NCI-H345 (cell line): ENCODE data around the gene ZNF226.
"Not testable (repeated sequence)": the region's sequence is repeated elsewhere in the genome, so short reads cannot be mapped to it uniquely, and the experiment has no call there.

Source experiments
- DNase-seq: peaks from one replicate; lab custom pipeline; 2025; lab: John Stamatoyannopoulos, UW

Gene ZNF226

GRCh38 chr19:44164673-44165512 is at the start of gene ZNF226:
ZNF226 (plus strand) TSS chr19:44165100; CDS start chr19:44170081, 4,981 bp downstream.
- DNase-seq: peak; percentile 93

- DNase-seq: not testable (repeated sequence)
These were observed 43.7 kb upstream of the ZNF226 start for GRCh38 chr19:44121162-44121561.

GRCh38 chr19:44131955-44132354 is 32.9 kb upstream of the ZNF226 start:
- no peak for DNase-seq

- DNase-seq: peak; percentile 78
These were observed 23.5 kb upstream of the ZNF226 start, which contains the start of gene ZNF234 for GRCh38 chr19:44141191-44142058. ZNF234 (plus strand) TSS chr19:44141554; CDS start chr19:44144633, 3,079 bp downstream.

- DNase-seq: no peak
These were observed 22.9 kb upstream of the ZNF226 start for GRCh38 chr19:44142059-44142433.

GRCh38 chr19:44149776-44150175 is 15.1 kb upstream of the ZNF226 start:
- DNase-seq: no peak

- DNase-seq: no peak
These were observed 13.4 kb upstream of the ZNF226 start for GRCh38 chr19:44151491-44151890.

- DNase-seq: no peak
These were observed 8.4 kb upstream of the ZNF226 start for GRCh38 chr19:44156475-44156874.

GRCh38 chr19:44163789-44164188 is 1.1 kb upstream of the ZNF226 start:
- DNase-seq: no peak

- no peak for DNase-seq
These were observed 600 bp upstream of the ZNF226 start for GRCh38 chr19:44164327-44164672.

GRCh38 chr19:44170660-44171059 is 5.8 kb downstream of the ZNF226 start:
- DNase-seq: not testable (repeated sequence)

GRCh38 chr19:44176590-44176989 is 11.7 kb downstream of the ZNF226 start:
- DNase-seq: no peak

GRCh38 chr19:44180968-44181367 is 16.1 kb downstream of the ZNF226 start:
- DNase-seq: no peak

GRCh38 chr19:44182145-44182544 is 17.2 kb downstream of the ZNF226 start:
- DNase-seq: no peak

GRCh38 chr19:44190020-44190419 is 25.1 kb downstream of the ZNF226 start:
- DNase-seq: no peak

- no peak for DNase-seq
These were observed 27.2 kb downstream of the ZNF226 start for GRCh38 chr19:44192127-44192526.

GRCh38 chr19:44196772-44197171 is 31.9 kb downstream of the ZNF226 start:
- no peak for DNase-seq

- DNase-seq: no peak
These were observed 37.6 kb downstream of the ZNF226 start for GRCh38 chr19:44202470-44202869.

GRCh38 chr19:44202974-44203373 is 38.1 kb downstream of the ZNF226 start:
- DNase-seq: no peak

- DNase-seq: not testable (repeated sequence)
These were observed 39.0 kb downstream of the ZNF226 start for GRCh38 chr19:44203877-44204276.

GRCh38 chr19:44204772-44205171 is 39.9 kb downstream of the ZNF226 start:
- DNase-seq: no peak

GRCh38 chr19:44207126-44207803 is 42.4 kb downstream of the ZNF226 start:
- DNase-seq: no peak
